Endothelial cell of umbilical vein (primary cell): ENCODE results near the gene ERRFI1. TPM values are rescaled to one million over a fixed set of nuclear protein-coding genes. Genes with fewer than 3 reads are reported as not detected.

Experiments used
- BruUV-seq: library from RNA; stranded (reverse); fragments of 400-500 nt; replicated peaks from 2 replicates; lab custom pipeline; 2021; lab: Mats Ljungman, UMichigan
- CTCF ChIA-PET: fragments of 300-600, 350-600 bp; sonication (Branson Sonifier 250); formaldehyde crosslinking; loops from one replicate; lab custom pipeline; 2021; ENCODE audit warnings: antibody characterized with exemption, inconsistent platforms; lab: Charles Lee
- POLR2A ChIA-PET: fragments of 300-600, 350-600 bp; sonication (Branson Sonifier 250); formaldehyde crosslinking; loops from one replicate; lab custom pipeline; 2021; ENCODE audit warnings: antibody characterized with exemption, inconsistent platforms; lab: Charles Lee
- DNase-seq: peaks from one replicate; pipeline ENCODE4 v3.0.0-alpha.2; 2011; ENCODE audit warnings: low read depth, low spot score
- FAIRE-seq: peaks from 2 replicates; lab custom pipeline; 2011; peaks lifted over from hg19 to GRCh38; lab: Jason Lieb, UNC
- H2AFZ ChIP-seq: 2 replicates; pipeline ENCODE4 v1.6.0; 2012; ENCODE audit warnings: low read depth, low read length, control low read depth, inconsistent platforms
- H3K27ac ChIP-seq: 2 replicates; pipeline ENCODE4 v1.5.1; 2011; ENCODE audit warnings: low read depth, mild to moderate bottlenecking, control low read depth, low read length, moderate library complexity; ENCODE audit not compliant: insufficient read depth
- H3K27me3 ChIP-seq, 2 experiments: 2 replicates each; pipeline versions ENCODE4 v1.6.0 to v1.6.1; 2011; ENCODE audit warnings: low read length in 2 of 2, mixed read lengths in 1 of 2; ENCODE audit not compliant: control insufficient read depth in 2 of 2, insufficient read depth in 2 of 2
- H3K36me3 ChIP-seq, 2 experiments: 2 replicates in 1 of 2; 3 replicates in 1 of 2; pipeline ENCODE4 v1.5.1; 2011; ENCODE audit warnings: low read length in 2 of 2, mild to moderate bottlenecking in 1 of 2, moderate library complexity in 1 of 2; ENCODE audit not compliant: control insufficient read depth in 2 of 2, insufficient read depth in 2 of 2; ENCODE audit errors: extremely low read depth in 1 of 2
- H3K4me1 ChIP-seq: 3 replicates; pipeline ENCODE4 v1.5.1; 2011; ENCODE audit warnings: mild to moderate bottlenecking, low read length; ENCODE audit not compliant: control insufficient read depth, insufficient read depth; ENCODE audit errors: extremely low read depth
- H3K4me2 ChIP-seq: 2 replicates; pipeline ENCODE4 v1.6.1; 2011; ENCODE audit warnings: low read length, control low read depth, mixed read lengths; ENCODE audit not compliant: insufficient read depth
- H3K4me3 ChIP-seq, 3 experiments: fragments of 200-600 bp in 1 of 3; sonication (generic), shearing (Covaris generic) in 1 of 3; replicated peaks in 1 of 3; 2 replicates each; pipeline ENCODE4 v1.5.1; 2011 to 2016; ENCODE audit warnings: control low read depth in 3 of 3, low read length in 3 of 3, mild to moderate bottlenecking in 2 of 3, inconsistent platforms in 1 of 3, low read depth in 1 of 3, moderate library complexity in 1 of 3; ENCODE audit not compliant: insufficient read depth in 1 of 3
- H3K79me2 ChIP-seq: 2 replicates; pipeline ENCODE4 v1.6.0; 2012; ENCODE audit warnings: low read length, inconsistent platforms; ENCODE audit not compliant: control insufficient read depth, insufficient read depth
- H3K9ac ChIP-seq: replicated peaks from 2 replicates; pipeline ENCODE3; 2011; ENCODE audit warnings: low read length, control low read depth; ENCODE audit not compliant: insufficient read depth; ENCODE audit errors: extremely low read depth
- H3K9me1 ChIP-seq: replicated peaks from 3 replicates; pipeline ENCODE4 v1.6.0; 2011; ENCODE audit warnings: mild to moderate bottlenecking, low read length; ENCODE audit not compliant: control insufficient read depth, insufficient read depth; ENCODE audit errors: extremely low read depth
- H3K9me3 ChIP-seq: replicated peaks from 2 replicates; pipeline ENCODE4 v1.5.1; 2012; ENCODE audit warnings: low read length, inconsistent platforms; ENCODE audit not compliant: control insufficient read depth, insufficient read depth
- H4K20me1 ChIP-seq: replicated peaks from 2 replicates; pipeline ENCODE3; 2011; ENCODE audit warnings: mild to moderate bottlenecking, low read length; ENCODE audit not compliant: control insufficient read depth, insufficient read depth; ENCODE audit errors: extremely low read depth
- CTCF ChIP-seq, 2 donors: IDR thresholded peaks; 1 replicate in 1 of 2; 2 replicates in 1 of 2; pipeline ENCODE4 v1.5.1; 2011; ENCODE audit warnings: low read length in 2 of 2, mild to moderate bottlenecking in 2 of 2, moderate library complexity in 2 of 2, control low read depth in 1 of 2, inconsistent platforms in 1 of 2, low read depth in 1 of 2; ENCODE audit not compliant: insufficient read depth in 1 of 2; ENCODE audit errors: extremely low read depth in 1 of 2
- FOS ChIP-seq: IDR thresholded peaks from 2 replicates; pipeline ENCODE4 v1.6.1; 2011; ENCODE audit warnings: mild to moderate bottlenecking, low read length, moderate library complexity, borderline replicate concordance; ENCODE audit not compliant: insufficient read depth
- GATA2 ChIP-seq: IDR thresholded peaks from 2 replicates; pipeline ENCODE4 v1.7.0; 2011; ENCODE audit warnings: low read depth, mild to moderate bottlenecking, moderate library complexity, mixed read lengths, low read length; ENCODE audit not compliant: insufficient read length, insufficient read depth
- JUN ChIP-seq: IDR thresholded peaks from 2 replicates; pipeline ENCODE4 v1.6.1; 2011; ENCODE audit warnings: borderline replicate concordance, low read depth; ENCODE audit not compliant: insufficient read length, insufficient read depth
- MYC ChIP-seq: IDR thresholded peaks from one replicate; pipeline ENCODE4 v1.6.1; 2011; ENCODE audit warnings: mild to moderate bottlenecking, low read depth, low read length
- POLR2AphosphoS5 ChIP-seq: IDR thresholded peaks from 2 replicates; pipeline ENCODE4 v1.6.1; 2012; ENCODE audit warnings: low read depth, mild to moderate bottlenecking, control low read depth, low read length, moderate library complexity; ENCODE audit not compliant: insufficient read depth
- dilution Hi-C: fragments of 300-500 bp; cut with MboI; formaldehyde crosslinking; loops from one replicate; pipeline ENCODE4 v1.15.0; 2019; ENCODE audit warnings: low sequenced_read_pairs; ENCODE audit not compliant: extremely low pct_ligation_motif_present
- intact Hi-C: fragments of 100-400 bp; cut with micrococcal nuclease; formaldehyde crosslinking; loops from one replicate; pipeline ENCODE4 v1.10.0; 2022
- polyA plus RNA-seq, 4 experiments: library from polyadenylated mRNA; depleted of rRNA in 3 of 4; stranded (reverse) in 3 of 4; unstranded in 1 of 4; fragments of >200 nt; gene quantifications; 2 replicates each; pipeline versions ENCODE4 v1.2.1 to v1.2.3, GENCODE V29; 2011 to 2012; ENCODE audit warnings: missing spikeins in 1 of 4
- total RNA-seq: library from RNA; stranded (reverse); gene quantifications from 2 replicates; pipeline ENCODE4 v1.2.3, GENCODE V29; 2021

ERRFI1 gene
- total and polyA plus RNA-seq, 2 donors (not counting 3 experiments of a cell fraction or from before 2014, with no cell fraction given), result 28.1 to 32.0 TPM

GRCh38 chr1:7985851-7986612 lies 40.1 kb downstream of the ERRFI1 start:
- dilution Hi-C loops (no loop called here), intact Hi-C loops (no loop called here)
- no peaks in the 10 kb centered on the region for H3K4me1 ChIP-seq
- BruUV-seq, result no TSS peak
- H3K9ac ChIP-seq, result no peak overlapping the region
- H3K9me3 ChIP-seq, result no peaks in the 10 kb centered on the region
- CTCF ChIA-PET, result interaction anchor here (1.0 to 11.5 kb wide), 3 partner anchors 11 to 363 kb away, joined by 3 to 147 read pairs (median 34); partner anchors contain the start of gene SLC45A1
- H3K4me3 ChIP-seq, result no peak overlapping the region
- no peaks in the 10 kb centered on the region for H3K27me3 ChIP-seq
- no peaks in the 10 kb centered on the region for H3K79me2 ChIP-seq
- no peak overlapping the region for H2AFZ ChIP-seq
- POLR2A ChIA-PET, result no interaction called here
- no peak overlapping the region for H3K4me2 ChIP-seq
- no peak overlapping the region for H3K27ac ChIP-seq
- no peak for DNase-seq
- TF ChIP-seq MYC, result no peak
- no peak for TF ChIP-seq JUN
- no peak for TF ChIP-seq FOS
- TF ChIP-seq GATA2, result no peak
- TF ChIP-seq POLR2AphosphoS5, result no peak
- no peak for TF ChIP-seq CTCF (IDR thresholded peaks at IDR 0.05; ENCODE audit: extremely low read depth in 1 of 2, insufficient read depth in 1 of 2, low read depth in 1 of 2, low read length in 2 of 2)
- H4K20me1 ChIP-seq, result no peaks in the 10 kb centered on the region
- no peak for FAIRE-seq
- no peaks in the 10 kb centered on the region for H3K9me1 ChIP-seq
- peaks cover 13 to 29% of the 10 kb centered on the region in 2 experiments for H3K36me3 ChIP-seq
